Measurements from ENCODE around the gene PAFAH2. TPM values are rescaled to one million over a fixed set of nuclear protein-coding genes. Genes with fewer than 3 reads are reported as not detected.
"Not testable (repeated sequence)": the region's sequence is repeated elsewhere in the genome, so short reads cannot be mapped to it uniquely, and the experiment has no call there.

Gene PAFAH2
- total and polyA plus RNA-seq, 2 donors: 28.2 to 73.1 TPM

- Histone ChIP-seq H3K4me3 (ENCODE audit: low read length in 2 of 2) (no peak overlapping the region), H3K36me3 (ENCODE audit: control insufficient read depth in 2 of 2, insufficient read depth in 2 of 2, low read length in 1 of 2) (no peaks in the 10 kb centered on the region), H3K27ac (ENCODE audit: low read depth in 1 of 2, low read length in 1 of 2) (no peak overlapping the region), H3K27me3 (ENCODE audit: control insufficient read depth in 2 of 2, insufficient read depth in 1 of 2, low read length in 1 of 2) (no peaks in the 10 kb centered on the region), H3K9me3 (ENCODE audit: control insufficient read depth in 2 of 2, insufficient read depth in 1 of 2, low read length in 1 of 2) (no peaks in the 10 kb centered on the region), H3K4me1 (ENCODE audit: control insufficient read depth in 2 of 2, insufficient read depth in 2 of 2, low read length in 2 of 2) (peaks cover 0 to 3% of the 10 kb centered on the region in 2 donors)
- WGBS: 87% methylated on average over 13 of the region's 13 CpGs
- no peak for DNase-seq (ENCODE audit: low read depth in 6 of 9, low spot score in 9 of 9)
Observed at GRCh38 chr1:25933479-25934365, 64.1 kb downstream of the PAFAH2 start.

GRCh38 chr1:25932811-25933400, 65.0 kb downstream of the PAFAH2 start:
- H3K4me3 ChIP-seq (ENCODE audit: low read length in 2 of 2); DNase-seq (ENCODE audit: low read depth in 6 of 9, low spot score in 9 of 9); H3K27me3 ChIP-seq (ENCODE audit: control insufficient read depth in 2 of 2, insufficient read depth in 1 of 2, low read length in 1 of 2); H3K27ac ChIP-seq (ENCODE audit: low read depth in 1 of 2, low read length in 1 of 2); H3K9me3 ChIP-seq (ENCODE audit: control insufficient read depth in 2 of 2, insufficient read depth in 1 of 2, low read length in 1 of 2); H3K36me3 ChIP-seq (ENCODE audit: control insufficient read depth in 2 of 2, insufficient read depth in 2 of 2, low read length in 1 of 2); H3K4me1 ChIP-seq (ENCODE audit: control insufficient read depth in 2 of 2, insufficient read depth in 2 of 2, low read length in 2 of 2): not testable (repeated sequence)
- 95% methylated on average over 12 of the region's 12 CpGs for WGBS

GRCh38 chr1:25932321-25932720, 65.5 kb downstream of the PAFAH2 start:
- Histone ChIP-seq H3K4me3 (ENCODE audit: low read length in 2 of 2) (no peak overlapping the region), H3K27me3 (ENCODE audit: control insufficient read depth in 2 of 2, insufficient read depth in 1 of 2, low read length in 1 of 2) (no peaks in the 10 kb centered on the region), H3K36me3 (ENCODE audit: control insufficient read depth in 2 of 2, insufficient read depth in 2 of 2, low read length in 1 of 2) (no peaks in the 10 kb centered on the region), H3K9me3 (ENCODE audit: control insufficient read depth in 2 of 2, insufficient read depth in 1 of 2, low read length in 1 of 2) (no peaks in the 10 kb centered on the region), H3K4me1 (ENCODE audit: control insufficient read depth in 2 of 2, insufficient read depth in 2 of 2, low read length in 2 of 2) (peaks cover 2 to 15% of the 10 kb centered on the region in 2 donors), H3K27ac (ENCODE audit: low read depth in 1 of 2, low read length in 1 of 2) (no peak overlapping the region)
- WGBS: 95% methylated on average over 5 of the region's 5 CpGs
- no peak for DNase-seq (ENCODE audit: low read depth in 6 of 9, low spot score in 9 of 9)

- DNase-seq (ENCODE audit: low read depth in 6 of 9, low spot score in 9 of 9): no peak
- Histone ChIP-seq H3K4me1 (ENCODE audit: control insufficient read depth in 2 of 2, insufficient read depth in 2 of 2, low read length in 2 of 2) (peaks cover 5 to 23% of the 10 kb centered on the region in 2 donors), H3K36me3 (ENCODE audit: control insufficient read depth in 2 of 2, insufficient read depth in 2 of 2, low read length in 1 of 2) (no peaks in the 10 kb centered on the region), H3K4me3 (ENCODE audit: low read length in 2 of 2) (no peak overlapping the region), H3K9me3 (ENCODE audit: control insufficient read depth in 2 of 2, insufficient read depth in 1 of 2, low read length in 1 of 2) (no peaks in the 10 kb centered on the region), H3K27ac (ENCODE audit: low read depth in 1 of 2, low read length in 1 of 2) (no peak overlapping the region), H3K27me3 (ENCODE audit: control insufficient read depth in 2 of 2, insufficient read depth in 1 of 2, low read length in 1 of 2) (no peaks in the 10 kb centered on the region)
- WGBS: 95% methylated on average over 7 of the region's 7 CpGs
Observed at GRCh38 chr1:25929016-25929415, 68.8 kb downstream of the PAFAH2 start.

GRCh38 chr1:25927521-25928265, 70.2 kb downstream of the PAFAH2 start:
- Histone ChIP-seq H3K36me3 (ENCODE audit: control insufficient read depth in 2 of 2, insufficient read depth in 2 of 2, low read length in 1 of 2) (no peaks in the 10 kb centered on the region), H3K4me1 (ENCODE audit: control insufficient read depth in 2 of 2, insufficient read depth in 2 of 2, low read length in 2 of 2) (peaks cover 14 to 34% of the 10 kb centered on the region in 2 donors), H3K27me3 (ENCODE audit: control insufficient read depth in 2 of 2, insufficient read depth in 1 of 2, low read length in 1 of 2) (peaks cover 0 to 5% of the 10 kb centered on the region in 2 donors), H3K9me3 (ENCODE audit: control insufficient read depth in 2 of 2, insufficient read depth in 1 of 2, low read length in 1 of 2) (no peaks in the 10 kb centered on the region), H3K27ac (ENCODE audit: low read depth in 1 of 2, low read length in 1 of 2) (no peak overlapping the region), H3K4me3 (ENCODE audit: low read length in 2 of 2) (no peak overlapping the region)
- WGBS: 93% methylated on average over 5 of the region's 5 CpGs
- DNase-seq (ENCODE audit: low read depth in 6 of 9, low spot score in 9 of 9): peak in 3 of 9 donors; percentile 26 to 50 (median 33)

GRCh38 chr1:25926731-25927496, 70.9 kb downstream of the PAFAH2 start:
- no peaks in the 10 kb centered on the region for H3K36me3 ChIP-seq (ENCODE audit: control insufficient read depth in 2 of 2, insufficient read depth in 2 of 2, low read length in 1 of 2)
- WGBS: 86% methylated on average over 13 of the region's 13 CpGs
- H3K9me3 ChIP-seq (ENCODE audit: control insufficient read depth in 2 of 2, insufficient read depth in 1 of 2, low read length in 1 of 2): peaks cover 0 to 2% of the 10 kb centered on the region in 2 donors
- peaks cover 0 to 10% of the 10 kb centered on the region in 2 donors for H3K27me3 ChIP-seq (ENCODE audit: control insufficient read depth in 2 of 2, insufficient read depth in 1 of 2, low read length in 1 of 2)
- peaks cover 16 to 41% of the 10 kb centered on the region in 2 donors for H3K4me1 ChIP-seq (ENCODE audit: control insufficient read depth in 2 of 2, insufficient read depth in 2 of 2, low read length in 2 of 2)
- H3K4me3 ChIP-seq (ENCODE audit: low read length in 2 of 2): no peak overlapping the region
- H3K27ac ChIP-seq (ENCODE audit: low read depth in 1 of 2, low read length in 1 of 2): no peak overlapping the region
- no peak for DNase-seq (ENCODE audit: low read depth in 6 of 9, low spot score in 9 of 9)

GRCh38 chr1:25924454-25924853, 73.4 kb downstream of the PAFAH2 start:
- 67% methylated on average over 2 of the region's 2 CpGs for WGBS
- no peak for DNase-seq (ENCODE audit: low read depth in 6 of 9, low spot score in 9 of 9)
- H3K27ac ChIP-seq (ENCODE audit: low read depth in 1 of 2, low read length in 1 of 2): no peak overlapping the region

GRCh38 chr1:25922971-25923552, 74.8 kb downstream of the PAFAH2 start:
- Histone ChIP-seq H3K27ac (ENCODE audit: low read depth in 1 of 2, low read length in 1 of 2) (peak overlapping the region; percentile 43 to 81), H3K36me3 (ENCODE audit: control insufficient read depth in 2 of 2, insufficient read depth in 2 of 2, low read length in 1 of 2) (no peaks in the 10 kb centered on the region), H3K27me3 (ENCODE audit: control insufficient read depth in 2 of 2, insufficient read depth in 1 of 2, low read length in 1 of 2) (peaks cover 0 to 10% of the 10 kb centered on the region in 2 donors), H3K4me3 (ENCODE audit: low read length in 2 of 2) (peak overlapping the region; percentile 52 to 61), H3K9me3 (ENCODE audit: control insufficient read depth in 2 of 2, insufficient read depth in 1 of 2, low read length in 1 of 2) (peaks cover 0 to 2% of the 10 kb centered on the region in 2 donors), H3K4me1 (ENCODE audit: control insufficient read depth in 2 of 2, insufficient read depth in 2 of 2, low read length in 2 of 2) (peaks cover 23 to 50% of the 10 kb centered on the region in 2 donors)
- peak in 4 of 9 donors; percentile 26 to 43 (median 32) for DNase-seq (ENCODE audit: low read depth in 6 of 9, low spot score in 9 of 9)
- 5% methylated on average over 32 of the region's 32 CpGs for WGBS

More at GRCh38 chr1:25924454-25924853, 73.4 kb downstream of the PAFAH2 start:
- Histone ChIP-seq H3K27me3 (ENCODE audit: control insufficient read depth in 2 of 2, insufficient read depth in 1 of 2, low read length in 1 of 2) (peaks cover 0 to 10% of the 10 kb centered on the region in 2 donors), H3K9me3 (ENCODE audit: control insufficient read depth in 2 of 2, insufficient read depth in 1 of 2, low read length in 1 of 2) (peaks cover 0 to 2% of the 10 kb centered on the region in 2 donors), H3K4me3 (ENCODE audit: low read length in 2 of 2) (no peak overlapping the region), H3K36me3 (ENCODE audit: control insufficient read depth in 2 of 2, insufficient read depth in 2 of 2, low read length in 1 of 2) (no peaks in the 10 kb centered on the region), H3K4me1 (ENCODE audit: control insufficient read depth in 2 of 2, insufficient read depth in 2 of 2, low read length in 2 of 2) (peaks cover 17 to 50% of the 10 kb centered on the region in 2 donors)
